ENCODE measurements around the gene C1QTNF2. TPM values are rescaled to one million over a fixed set of nuclear protein-coding genes. Genes with fewer than 3 reads are reported as not detected.
A peak's percentile ranks its signal among the peaks of the same experiment; 100 is the strongest.

The C1QTNF2 gene
- total and polyA plus RNA-seq, 10 of the 15 experiments (the other 5 are each of a cell fraction or from before 2014, with no cell fraction given): not detected

- TF ChIP-seq PRDM15 (CRISPR knock-in tag; IDR thresholded peaks at IDR 0.05) (no peak), ZNF207 (IDR thresholded peaks at IDR 0.05; ENCODE audit: borderline replicate concordance) (no peak)
Measured at GRCh38 chr5:160317434-160317833, 53.0 kb downstream of the C1QTNF2 start (continued).

- Histone ChIP-seq H3K27ac (ENCODE audit: control insufficient read depth, insufficient read depth) (no peak overlapping the region), H3K9me3 (replicated peaks; ENCODE audit: control insufficient read depth, insufficient read depth, low read length) (no peaks in the 10 kb centered on the region; the same call in 2 of the 3 replicates), H3K27me3 (replicated peaks in 1 of 2; ENCODE audit: control insufficient read depth in 2 of 2, insufficient read depth in 2 of 2, low read length in 1 of 2) (peaks cover 6 to 14% of the 10 kb centered on the region in 2 experiments), H3K36me3 (ENCODE audit: control insufficient read depth in 2 of 2, insufficient read depth in 2 of 2, low read length in 1 of 2) (no peaks in the 10 kb centered on the region), H4K20me1 (ENCODE audit: control insufficient read depth, insufficient read depth) (no peaks in the 10 kb centered on the region), H3K79me2 (ENCODE audit: control insufficient read depth, insufficient read depth, low read length) (no peaks in the 10 kb centered on the region), H3K4me1 (ENCODE audit: control insufficient read depth, insufficient read depth, low read length) (no peaks in the 10 kb centered on the region), H3K9ac (ENCODE audit: control insufficient read depth, insufficient read depth, low read length) (no peak overlapping the region), H2AFZ (ENCODE audit: control insufficient read depth, low read depth, low read length) (peak overlapping the region; percentile 44), H3K4me3 (no peak overlapping the region), H3K4me2 (ENCODE audit: control insufficient read depth, insufficient read depth) (no peak overlapping the region)
- 0% methylated on average over 1 of the region's 1 CpG for WGBS (ENCODE audit: insufficient coverage, insufficient replicate concordance, low lambda C conversion rate, missing lambda C conversion rate)
- intact Hi-C loops (cut with micrococcal nuclease; ENCODE audit: unreplicated experiment) (no loop called here), in situ Hi-C loops (cut with MboI) (no loop called here)
- ChIA-PET SMC1A (ENCODE audit: uncharacterized antibody, unreplicated experiment) (interaction anchor here (0.6 kb wide), 1 partner anchor 553 kb away, joined by 3 read pairs; no protein-coding TSS in a partner anchor), RAD21 (ENCODE audit: unreplicated experiment) (no interaction called here), CTCF (interaction anchor here (0.7 to 1.3 kb wide), 2 partner anchors 30 to 294 kb away, joined by 3 to 4 read pairs; no protein-coding TSS in a partner anchor), POLR2A (no interaction called here)
- ATAC-seq (no peak), DNase-seq (ENCODE audit: low read depth, low spot score) (no peak), FAIRE-seq (no peak)
- no TSS peak for BruUV-seq (replicated peaks)
- TF ChIP-seq HDAC2 (IDR thresholded peaks at IDR 0.05) (no peak), IKZF2 (IDR thresholded peaks at IDR 0.05) (no peak), KAT2A (conservative IDR thresholded peaks at IDR 0.05; ENCODE audit: control insufficient read depth, low read depth, low read length) (no peak), STAT3 (IDR thresholded peaks at IDR 0.05; ENCODE audit: low read depth, low read length) (no peak), ZSCAN29 (IDR thresholded peaks at IDR 0.05) (no peak)
- TF ChIP-seq, protein P1, sequence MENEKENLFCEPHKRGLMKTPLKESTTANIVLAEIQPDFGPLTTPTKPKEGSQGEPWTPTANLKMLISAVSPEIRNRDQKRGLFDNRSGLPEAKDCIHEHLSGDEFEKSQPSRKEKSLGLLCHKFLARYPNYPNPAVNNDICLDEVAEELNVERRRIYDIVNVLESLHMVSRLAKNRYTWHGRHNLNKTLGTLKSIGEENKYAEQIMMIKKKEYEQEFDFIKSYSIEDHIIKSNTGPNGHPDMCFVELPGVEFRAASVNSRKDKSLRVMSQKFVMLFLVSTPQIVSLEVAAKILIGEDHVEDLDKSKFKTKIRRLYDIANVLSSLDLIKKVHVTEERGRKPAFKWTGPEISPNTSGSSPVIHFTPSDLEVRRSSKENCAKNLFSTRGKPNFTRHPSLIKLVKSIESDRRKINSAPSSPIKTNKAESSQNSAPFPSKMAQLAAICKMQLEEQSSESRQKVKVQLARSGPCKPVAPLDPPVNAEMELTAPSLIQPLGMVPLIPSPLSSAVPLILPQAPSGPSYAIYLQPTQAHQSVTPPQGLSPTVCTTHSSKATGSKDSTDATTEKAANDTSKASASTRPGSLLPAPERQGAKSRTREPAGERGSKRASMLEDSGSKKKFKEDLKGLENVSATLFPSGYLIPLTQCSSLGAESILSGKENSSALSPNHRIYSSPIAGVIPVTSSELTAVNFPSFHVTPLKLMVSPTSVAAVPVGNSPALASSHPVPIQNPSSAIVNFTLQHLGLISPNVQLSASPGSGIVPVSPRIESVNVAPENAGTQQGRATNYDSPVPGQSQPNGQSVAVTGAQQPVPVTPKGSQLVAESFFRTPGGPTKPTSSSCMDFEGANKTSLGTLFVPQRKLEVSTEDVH (IDR thresholded peaks at IDR 0.05; ENCODE audit: low read depth, partially characterized antibody): no peak
- TF ChIP-seq, protein P2, sequence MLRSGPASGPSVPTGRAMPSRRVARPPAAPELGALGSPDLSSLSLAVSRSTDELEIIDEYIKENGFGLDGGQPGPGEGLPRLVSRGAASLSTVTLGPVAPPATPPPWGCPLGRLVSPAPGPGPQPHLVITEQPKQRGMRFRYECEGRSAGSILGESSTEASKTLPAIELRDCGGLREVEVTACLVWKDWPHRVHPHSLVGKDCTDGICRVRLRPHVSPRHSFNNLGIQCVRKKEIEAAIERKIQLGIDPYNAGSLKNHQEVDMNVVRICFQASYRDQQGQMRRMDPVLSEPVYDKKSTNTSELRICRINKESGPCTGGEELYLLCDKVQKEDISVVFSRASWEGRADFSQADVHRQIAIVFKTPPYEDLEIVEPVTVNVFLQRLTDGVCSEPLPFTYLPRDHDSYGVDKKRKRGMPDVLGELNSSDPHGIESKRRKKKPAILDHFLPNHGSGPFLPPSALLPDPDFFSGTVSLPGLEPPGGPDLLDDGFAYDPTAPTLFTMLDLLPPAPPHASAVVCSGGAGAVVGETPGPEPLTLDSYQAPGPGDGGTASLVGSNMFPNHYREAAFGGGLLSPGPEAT (IDR thresholded peaks at IDR 0.05; ENCODE audit: low read depth): no peak
- TF ChIP-seq, protein P3, sequence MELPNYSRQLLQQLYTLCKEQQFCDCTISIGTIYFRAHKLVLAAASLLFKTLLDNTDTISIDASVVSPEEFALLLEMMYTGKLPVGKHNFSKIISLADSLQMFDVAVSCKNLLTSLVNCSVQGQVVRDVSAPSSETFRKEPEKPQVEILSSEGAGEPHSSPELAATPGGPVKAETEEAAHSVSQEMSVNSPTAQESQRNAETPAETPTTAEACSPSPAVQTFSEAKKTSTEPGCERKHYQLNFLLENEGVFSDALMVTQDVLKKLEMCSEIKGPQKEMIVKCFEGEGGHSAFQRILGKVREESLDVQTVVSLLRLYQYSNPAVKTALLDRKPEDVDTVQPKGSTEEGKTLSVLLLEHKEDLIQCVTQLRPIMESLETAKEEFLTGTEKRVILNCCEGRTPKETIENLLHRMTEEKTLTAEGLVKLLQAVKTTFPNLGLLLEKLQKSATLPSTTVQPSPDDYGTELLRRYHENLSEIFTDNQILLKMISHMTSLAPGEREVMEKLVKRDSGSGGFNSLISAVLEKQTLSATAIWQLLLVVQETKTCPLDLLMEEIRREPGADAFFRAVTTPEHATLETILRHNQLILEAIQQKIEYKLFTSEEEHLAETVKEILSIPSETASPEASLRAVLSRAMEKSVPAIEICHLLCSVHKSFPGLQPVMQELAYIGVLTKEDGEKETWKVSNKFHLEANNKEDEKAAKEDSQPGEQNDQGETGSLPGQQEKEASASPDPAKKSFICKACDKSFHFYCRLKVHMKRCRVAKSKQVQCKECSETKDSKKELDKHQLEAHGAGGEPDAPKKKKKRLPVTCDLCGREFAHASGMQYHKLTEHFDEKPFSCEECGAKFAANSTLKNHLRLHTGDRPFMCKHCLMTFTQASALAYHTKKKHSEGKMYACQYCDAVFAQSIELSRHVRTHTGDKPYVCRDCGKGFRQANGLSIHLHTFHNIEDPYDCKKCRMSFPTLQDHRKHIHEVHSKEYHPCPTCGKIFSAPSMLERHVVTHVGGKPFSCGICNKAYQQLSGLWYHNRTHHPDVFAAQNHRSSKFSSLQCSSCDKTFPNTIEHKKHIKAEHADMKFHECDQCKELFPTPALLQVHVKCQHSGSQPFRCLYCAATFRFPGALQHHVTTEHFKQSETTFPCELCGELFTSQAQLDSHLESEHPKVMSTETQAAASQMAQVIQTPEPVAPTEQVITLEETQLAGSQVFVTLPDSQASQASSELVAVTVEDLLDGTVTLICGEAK (IDR thresholded peaks at IDR 0.05; ENCODE audit: borderline replicate concordance): no peak
Measured at GRCh38 chr5:160315968-160316367, 54.5 kb downstream of the C1QTNF2 start.

All from GM12878 (cell line).